GM06990 (cell line): ENCODE data around the gene FAM98B.

Experiments used
- DNase-seq: peaks from one replicate; pipeline ENCODE4 v3.0.0-alpha.2; 2011; ENCODE audit not compliant: insufficient read length; ENCODE audit errors: extremely low read depth
- H3K27me3 ChIP-seq: replicated peaks from 2 replicates; pipeline ENCODE4 v1.6.0; 2011; ENCODE audit warnings: low read length; ENCODE audit not compliant: control insufficient read depth, insufficient read depth
- H3K36me3 ChIP-seq: 2 replicates; pipeline ENCODE4 v1.5.1; 2011; ENCODE audit warnings: low read length; ENCODE audit not compliant: control insufficient read depth, insufficient read depth
- H3K4me3 ChIP-seq: replicated peaks from 2 replicates; pipeline ENCODE4 v1.5.1; 2011; ENCODE audit warnings: low read depth, mild to moderate bottlenecking, control low read depth, low read length
- TF ChIP-seq, protein P1 (sequence below): IDR thresholded peaks from 2 replicates; pipeline ENCODE4 v1.5.1; 2011; ENCODE audit warnings: low read length, control low read depth, mild to moderate bottlenecking, inconsistent platforms; ENCODE audit not compliant: insufficient read depth, poor library complexity, severe bottlenecking

The FAM98B gene

GRCh38 chr15:38414357-38414756, 39.6 kb upstream of the FAM98B start:
- no peak for DNase-seq
- no peaks in the 10 kb centered on the region; the same call in 1 of the 2 replicates for H3K27me3 ChIP-seq
- no peak overlapping the region for H3K4me3 ChIP-seq
- TF ChIP-seq, protein P1, sequence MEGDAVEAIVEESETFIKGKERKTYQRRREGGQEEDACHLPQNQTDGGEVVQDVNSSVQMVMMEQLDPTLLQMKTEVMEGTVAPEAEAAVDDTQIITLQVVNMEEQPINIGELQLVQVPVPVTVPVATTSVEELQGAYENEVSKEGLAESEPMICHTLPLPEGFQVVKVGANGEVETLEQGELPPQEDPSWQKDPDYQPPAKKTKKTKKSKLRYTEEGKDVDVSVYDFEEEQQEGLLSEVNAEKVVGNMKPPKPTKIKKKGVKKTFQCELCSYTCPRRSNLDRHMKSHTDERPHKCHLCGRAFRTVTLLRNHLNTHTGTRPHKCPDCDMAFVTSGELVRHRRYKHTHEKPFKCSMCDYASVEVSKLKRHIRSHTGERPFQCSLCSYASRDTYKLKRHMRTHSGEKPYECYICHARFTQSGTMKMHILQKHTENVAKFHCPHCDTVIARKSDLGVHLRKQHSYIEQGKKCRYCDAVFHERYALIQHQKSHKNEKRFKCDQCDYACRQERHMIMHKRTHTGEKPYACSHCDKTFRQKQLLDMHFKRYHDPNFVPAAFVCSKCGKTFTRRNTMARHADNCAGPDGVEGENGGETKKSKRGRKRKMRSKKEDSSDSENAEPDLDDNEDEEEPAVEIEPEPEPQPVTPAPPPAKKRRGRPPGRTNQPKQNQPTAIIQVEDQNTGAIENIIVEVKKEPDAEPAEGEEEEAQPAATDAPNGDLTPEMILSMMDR = peak; percentile 57
- no peaks in the 10 kb centered on the region for H3K36me3 ChIP-seq

DNA sequence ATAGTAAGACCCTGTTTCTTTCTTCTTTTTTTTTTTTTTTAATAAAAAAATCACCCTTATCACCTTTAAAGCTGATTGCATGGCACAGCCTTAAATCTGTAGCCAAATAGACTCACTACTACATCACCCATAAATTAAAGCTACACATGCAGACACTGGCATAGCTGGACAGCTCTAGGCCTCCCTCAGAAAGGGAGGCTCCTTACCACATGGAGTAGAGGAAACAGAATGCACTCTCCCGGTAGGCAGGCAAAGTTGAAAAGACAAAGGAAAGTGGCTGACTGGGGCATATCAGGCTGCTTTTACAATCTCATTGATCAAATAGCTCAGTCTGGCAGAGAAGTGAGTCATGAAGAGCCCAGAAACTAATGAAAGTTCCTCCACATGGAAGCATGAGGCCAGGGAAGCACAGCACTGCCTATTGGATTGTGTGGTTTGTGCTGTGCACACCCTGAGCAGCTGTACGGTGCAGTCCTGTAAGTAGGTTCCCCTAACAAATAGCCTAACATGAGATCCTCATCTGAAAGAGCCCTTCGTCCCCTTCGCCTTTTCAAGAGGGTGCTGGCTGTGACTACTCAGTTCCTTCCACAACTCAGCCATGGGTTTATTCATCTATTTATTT, 32.7 kb upstream of the FAM98B start:
- no peak for DNase-seq
- H3K36me3 ChIP-seq = no peaks in the 10 kb centered on the region
- H3K4me3 ChIP-seq = no peak overlapping the region
- H3K27me3 ChIP-seq = no peaks in the 10 kb centered on the region
- TF ChIP-seq, protein P1 = no peak

GRCh38 chr15:38424101-38424552, 29.8 kb upstream of the FAM98B start:
- TF ChIP-seq, protein P1 = no peak
- DNase-seq = peak; percentile 30
- Histone ChIP-seq H3K36me3 (no peaks in the 10 kb centered on the region), H3K27me3 (no peaks in the 10 kb centered on the region), H3K4me3 (no peak overlapping the region)

- H3K27me3 ChIP-seq = no peaks in the 10 kb centered on the region
- H3K36me3 ChIP-seq = no peaks in the 10 kb centered on the region
- H3K4me3 ChIP-seq = no peak overlapping the region
- DNase-seq = no peak
- TF ChIP-seq, protein P1 = no peak
Measured at GRCh38 chr15:38425269-38425668, 28.7 kb upstream of the FAM98B start.

GRCh38 chr15:38427380-38427779, 26.5 kb upstream of the FAM98B start:
- Histone ChIP-seq H3K27me3 (no peaks in the 10 kb centered on the region), H3K36me3 (no peaks in the 10 kb centered on the region), H3K4me3 (no peak overlapping the region)
- DNase-seq = no peak
- TF ChIP-seq, protein P1 = no peak

DNA sequence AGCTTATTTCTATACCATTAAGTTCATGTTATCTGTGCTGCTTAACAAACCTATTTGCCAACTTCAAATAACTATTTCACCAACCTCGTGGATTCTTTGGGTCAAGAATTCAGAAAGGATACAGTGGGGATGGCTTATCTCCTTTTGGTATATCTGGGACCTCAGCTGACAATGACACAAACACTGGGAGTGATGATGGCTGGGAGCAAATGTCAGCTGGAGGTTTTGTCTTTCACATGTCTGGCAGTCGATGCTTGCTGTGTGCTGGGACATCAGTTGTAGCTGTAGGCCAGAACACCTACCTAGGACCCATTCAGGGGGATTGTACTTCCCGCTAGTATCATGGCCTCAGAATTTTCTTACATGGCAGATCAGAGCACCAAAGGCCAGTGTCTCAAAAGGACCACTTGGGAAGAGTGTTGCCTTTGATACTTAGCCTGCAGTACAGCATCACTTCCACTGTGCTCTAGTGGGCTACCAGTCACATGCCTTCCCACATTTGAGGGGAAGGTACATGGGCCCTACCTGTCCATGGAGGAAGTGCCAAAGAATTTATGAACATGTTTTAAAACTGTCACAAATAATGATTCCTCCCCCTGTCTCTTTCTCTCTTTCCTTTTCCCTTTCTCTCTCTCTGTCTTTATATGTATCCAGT, 23.7 kb upstream of the FAM98B start:
- H3K36me3 ChIP-seq = no peaks in the 10 kb centered on the region
- TF ChIP-seq, protein P1 = no peak
- DNase-seq = no peak
- H3K4me3 ChIP-seq = no peak overlapping the region
- no peaks in the 10 kb centered on the region for H3K27me3 ChIP-seq
